Tibial nerve (tissue), 4 donors: ENCODE data around the gene ZNF786. TPM values are rescaled to one million over a fixed set of nuclear protein-coding genes. Genes with fewer than 3 reads are reported as not detected.

ENCODE experiments used
- DNase-seq, 2 donors: peaks; one replicate each; pipeline ENCODE4 v3.0.0-alpha.2; 2019; ENCODE audit warnings: low spot score in 2 of 2
- H3K27ac ChIP-seq, 4 donors: fragments of 200-600 bp; sonication (generic) in 3 of 4; one replicate each; pipeline ENCODE4 v1.5.1; 2017 to 2019; ENCODE audit warnings: mild to moderate bottlenecking in 1 of 4
- H3K27me3 ChIP-seq, 2 donors: fragments of 200-600 bp; sonication (generic) in 1 of 2; one replicate each; pipeline versions ENCODE4 v1.5.1 to v1.6.0; 2017 to 2019
- H3K36me3 ChIP-seq, 3 donors: fragments of 200-600 bp; sonication (generic); one replicate each; pipeline ENCODE4 v1.5.1; 2018 to 2019
- H3K4me1 ChIP-seq, 4 donors: fragments of 200-600 bp; sonication (generic) in 3 of 4; one replicate each; pipeline ENCODE4 v1.5.1; 2017 to 2019
- H3K4me3 ChIP-seq, 4 donors: fragments of 200-600 bp; sonication (generic) in 3 of 4; one replicate each; pipeline ENCODE4 v1.5.1; 2017 to 2019; ENCODE audit warnings: mild to moderate bottlenecking in 1 of 4, moderate library complexity in 1 of 4
- H3K9me3 ChIP-seq, 4 donors: fragments of 200-600 bp; sonication (generic) in 3 of 4; one replicate each; pipeline ENCODE4 v1.5.1; 2017 to 2019
- CTCF ChIP-seq, 5 experiments: fragments of 200-600 bp in 3 of 5; fragments of 450-650 bp in 2 of 5; sonication (generic) in 3 of 5; IDR thresholded peaks; one replicate each; pipeline ENCODE4 v1.5.1; 2016 to 2019; ENCODE audit warnings: antibody characterized with exemption in 5 of 5, mild to moderate bottlenecking in 3 of 5, moderate library complexity in 2 of 5
- EP300 ChIP-seq, 2 donors: sonication (generic); formaldehyde crosslinking; IDR thresholded peaks; one replicate each; pipeline ENCODE4 v1.6.1; 2017; ENCODE audit warnings: antibody characterized with exemption in 2 of 2, mild to moderate bottlenecking in 1 of 2
- POLR2A ChIP-seq, 2 donors: fragments of 450-650 bp; IDR thresholded peaks; one replicate each; pipeline ENCODE4 v1.6.1; 2017; ENCODE audit warnings: antibody characterized with exemption in 2 of 2, mild to moderate bottlenecking in 2 of 2, moderate library complexity in 2 of 2
- WGBS, 2 donors: methylation state at CpG; one replicate each; pipeline ENCODE4 v1.1.5; 2018; 5-methylcytosine and 5-hydroxymethylcytosine counted together
- small RNA-seq: library from RNA; depleted of rRNA; stranded (forward); fragments of <200 nt; gene quantifications from one replicate; pipeline ENCODE3, GENCODE V24; 2016
- total RNA-seq, 4 donors: library from RNA; depleted of rRNA; stranded (reverse); fragments of >200 nt; gene quantifications; one replicate each; pipeline ENCODE4 v1.1.0, GENCODE V29; 2016

ZNF786 gene
- total RNA-seq, 4 donors from 2014 or later: 6.9 to 9.0 (median 8.5) TPM

GRCh38 chr7:149023662-149024061 lies 66.9 kb downstream of the ZNF786 start:
- Histone ChIP-seq H3K9me3 (no peaks in the 10 kb centered on the region), H3K27ac (peak overlapping the region in 2 of 4 donors; percentile 61 to 79), H3K27me3 (no peaks in the 10 kb centered on the region), H3K4me3 (no peak overlapping the region), H3K36me3 (peaks cover 0 to 23% (median 0%) of the 10 kb centered on the region in 3 donors), H3K4me1 (peaks cover 0 to 62% (median 17%) of the 10 kb centered on the region in 4 donors)
- 67 to 79% methylated on average over 7 of the region's 7 CpGs for WGBS, 2 donors
- DNase-seq: no peak
- TF ChIP-seq CTCF (IDR thresholded peaks at IDR 0.05): no peak
- TF ChIP-seq POLR2A (IDR thresholded peaks at IDR 0.05): no peak
- TF ChIP-seq EP300 (IDR thresholded peaks at IDR 0.05): no peak

- peak overlapping the region in 3 of 4 donors; percentile 61 to 79 (median 75) for H3K27ac ChIP-seq
- H3K9me3 ChIP-seq: no peaks in the 10 kb centered on the region
- 47 to 55% methylated on average over 6 of the region's 6 CpGs for WGBS, 2 donors
- peaks cover 0 to 62% (median 17%) of the 10 kb centered on the region in 4 donors for H3K4me1 ChIP-seq
- H3K27me3 ChIP-seq: no peaks in the 10 kb centered on the region
- no peak for TF ChIP-seq EP300 (IDR thresholded peaks at IDR 0.05)
- TF ChIP-seq CTCF (IDR thresholded peaks at IDR 0.05): no peak
- H3K36me3 ChIP-seq: peaks cover 0 to 31% (median 0%) of the 10 kb centered on the region in 3 donors
- DNase-seq: no peak
- H3K4me3 ChIP-seq: no peak overlapping the region
Observed at GRCh38 chr7:149022756-149023360, 67.7 kb downstream of the ZNF786 start.

GRCh38 chr7:149021725-149022062 lies 68.8 kb downstream of the ZNF786 start:
- H3K9me3 ChIP-seq: no peaks in the 10 kb centered on the region
- TF ChIP-seq EP300 (IDR thresholded peaks at IDR 0.05): no peak
- no peak for TF ChIP-seq CTCF (IDR thresholded peaks at IDR 0.05)
- peaks cover 0 to 40% (median 0%) of the 10 kb centered on the region in 3 donors for H3K36me3 ChIP-seq
- 67 to 81% methylated on average over 12 of the region's 12 CpGs for WGBS, 2 donors
- no peaks in the 10 kb centered on the region for H3K27me3 ChIP-seq
- peaks cover 0 to 52% (median 10%) of the 10 kb centered on the region in 4 donors for H3K4me1 ChIP-seq
- H3K27ac ChIP-seq: peak overlapping the region in 2 of 4 donors; percentile 75 to 79
- H3K4me3 ChIP-seq: no peak overlapping the region
- DNase-seq: no peak

GRCh38 chr7:149020483-149020882 lies 70.0 kb downstream of the ZNF786 start:
- Histone ChIP-seq H3K27me3 (no peaks in the 10 kb centered on the region), H3K9me3 (no peaks in the 10 kb centered on the region), H3K4me3 (no peak overlapping the region), H3K4me1 (peaks cover 0 to 40% (median 5%) of the 10 kb centered on the region in 4 donors), H3K36me3 (peaks cover 0 to 52% (median 2%) of the 10 kb centered on the region in 3 donors), H3K27ac (peak overlapping the region in 2 of 4 donors; percentile 46 to 47)
- TF ChIP-seq EP300 (IDR thresholded peaks at IDR 0.05) (no peak), POLR2A (IDR thresholded peaks at IDR 0.05) (no peak), CTCF (IDR thresholded peaks at IDR 0.05) (no peak)
- no peak for DNase-seq
- 54 to 59% methylated on average over 11 of the region's 11 CpGs for WGBS, 2 donors

Small RNA genes lying within 50 kb of the gene (small RNA-seq; reads per million reads assigned to genes)
- gene COX6B1P1: not detected
- gene RN7SL521P: not detected
- gene RNU6-650P: not detected

Other genes with a start within 250 kb of the ZNF786 start
- gene EZH2, start 206.4 kb downstream of the ZNF786 start, total RNA-seq: 1 to 10 TPM; 1.5 to 7.5 (median 3.3) TPM
- 100 to 1,000 TPM in 1 of 4 donors, 10 to 100 TPM in 3; 40.4 to 124 (median 45.2) TPM for gene PDIA4, start 62.2 kb downstream of the ZNF786 start, total RNA-seq
- 10 to 100 TPM in 1 of 4 donors, 1 to 10 TPM in 3; 1.9 to 10.9 (median 4.6) TPM for gene ZNF425, start 35.6 kb upstream of the ZNF786 start, total RNA-seq
- 10 to 100 TPM; 20.1 to 29.1 (median 26.2) TPM for gene ZNF398, start 56.7 kb upstream of the ZNF786 start, total RNA-seq
- 10 to 100 TPM; 19.7 to 31.5 (median 25.1) TPM for gene ZNF282, start 104.8 kb upstream of the ZNF786 start, total RNA-seq
- gene ZNF212, start 148.9 kb upstream of the ZNF786 start, total RNA-seq: 10 to 100 TPM in 2 of 4 donors, 1 to 10 TPM in 2; 8.4 to 12.6 (median 10.5) TPM
- gene ZNF783, start 171.5 kb upstream of the ZNF786 start, total RNA-seq: 10 to 100 TPM; 22.1 to 58.2 (median 31.2) TPM